ENCODE measurements around the gene GOLT1A. TPM values are rescaled to one million over a fixed set of nuclear protein-coding genes. Genes with fewer than 3 reads are reported as not detected.
A peak's percentile ranks its signal among the peaks of the same experiment; 100 is the strongest.

The GOLT1A gene
- total and polyA plus RNA-seq, 10 of the 15 experiments (the other 5 are each of a cell fraction or from before 2014, with no cell fraction given), result 0.09 to 0.46 TPM; not detected in 8

GRCh38 chr1:204213668-204214662 is at the start of gene GOLT1A (continued):
- TF ChIP-seq ZNF592 (IDR thresholded peaks at IDR 0.05), result no peak
- TF ChIP-seq REST (IDR thresholded peaks at IDR 0.05; ENCODE audit: low read depth, low read length), result no peak
- no peak for TF ChIP-seq HDGF (IDR thresholded peaks at IDR 0.05)
- TF ChIP-seq YY1 (IDR thresholded peaks at IDR 0.05; ENCODE audit: low read depth, low read length), result no peak
- no peak for TF ChIP-seq KAT2A (conservative IDR thresholded peaks at IDR 0.05; ENCODE audit: control insufficient read depth, low read depth, low read length)
- TF ChIP-seq ATF7 (IDR thresholded peaks at IDR 0.05; ENCODE audit: low read depth), result no peak
- TF ChIP-seq EP300 (IDR thresholded peaks at IDR 0.05; ENCODE audit: borderline replicate concordance in 1 of 2, control insufficient read depth in 1 of 2, low read depth in 2 of 2, low read length in 2 of 2), result 0 out of 4 replicates have a peak, but pooled peaks of 1 of the 2 experiments have one; percentile 21
- TF ChIP-seq SMARCA5 (IDR thresholded peaks at IDR 0.05), result no peak
- TF ChIP-seq MTA3 (IDR thresholded peaks at IDR 0.05; ENCODE audit: borderline replicate concordance, low read length), result no peak
- no peak for TF ChIP-seq HSF1 (IDR thresholded peaks at IDR 0.05; ENCODE audit: low read depth, low read length)
- TF ChIP-seq PKNOX1 (IDR thresholded peaks at IDR 0.05), result no peak
- TF ChIP-seq NKRF (conservative IDR thresholded peaks at IDR 0.05), result no peak
- no peak for TF ChIP-seq NBN (IDR thresholded peaks at IDR 0.05)
- no peak for TF ChIP-seq RUNX3 (IDR thresholded peaks at IDR 0.05; ENCODE audit: low read length)
- TF ChIP-seq PAX5 (IDR thresholded peaks at IDR 0.05; ENCODE audit: borderline replicate concordance, low read depth, low read length), result peak; percentile 76
- TF ChIP-seq ZNF274 (IDR thresholded peaks at IDR 0.05; ENCODE audit: insufficient read depth, insufficient read length), result no peak
- peak; percentile 81 for TF ChIP-seq TCF12 (IDR thresholded peaks at IDR 0.05; ENCODE audit: low read depth, low read length)
